ENCODE measurements around the gene PAX2. TPM values are rescaled to one million over a fixed set of nuclear protein-coding genes. Genes with fewer than 3 reads are reported as not detected.

Gene PAX2
- total and polyA plus RNA-seq, 2 donors from 2014 or later = 28.3 to 102 TPM

DNA sequence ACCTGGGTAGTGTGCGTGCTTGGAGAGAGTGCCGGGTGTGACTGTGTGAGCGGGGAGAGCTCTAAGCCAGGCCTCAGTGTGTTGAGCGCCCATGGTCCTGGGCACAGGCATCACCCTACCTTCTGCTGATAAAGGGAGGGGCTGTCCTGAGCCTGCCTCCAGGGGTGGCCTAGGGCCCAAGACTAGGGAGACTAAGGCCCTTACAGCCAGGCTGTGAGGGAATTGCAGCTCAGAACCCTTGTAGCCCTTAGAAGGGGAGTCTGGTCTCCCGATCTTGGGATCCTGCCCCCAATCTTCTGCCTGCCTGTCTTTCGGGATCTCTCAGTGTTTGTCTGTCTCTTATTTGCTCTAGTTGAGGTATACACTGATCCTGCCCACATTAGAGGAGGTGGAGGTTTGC, 41.2 kb downstream of the PAX2 start:
- Histone ChIP-seq H3K36me3 (ENCODE audit: control insufficient read depth in 2 of 3, insufficient read depth in 3 of 3, low read length in 3 of 3) (peaks cover 3 to 24% (median 9%) of the 10 kb centered on the region in 3 donors), H3K4me3 (ENCODE audit: low read length in 3 of 3) (no peak overlapping the region), H3K4me1 (ENCODE audit: control insufficient read depth in 2 of 3, insufficient read depth in 2 of 3, low read depth in 1 of 3, low read length in 3 of 3) (peaks cover 0 to 19% (median 10%) of the 10 kb centered on the region in 3 donors), H3K9me3 (ENCODE audit: control insufficient read depth in 2 of 3, insufficient read depth in 1 of 3, low read length in 3 of 3) (no peaks in the 10 kb centered on the region), H3K27me3 (ENCODE audit: control insufficient read depth, insufficient read depth, low read length) (no peaks in the 10 kb centered on the region), H3K27ac (ENCODE audit: low read depth in 2 of 2, low read length in 2 of 2) (no peak overlapping the region), H3K9ac (ENCODE audit: low read length in 3 of 3) (no peak overlapping the region)
- TF ChIP-seq, protein P1, sequence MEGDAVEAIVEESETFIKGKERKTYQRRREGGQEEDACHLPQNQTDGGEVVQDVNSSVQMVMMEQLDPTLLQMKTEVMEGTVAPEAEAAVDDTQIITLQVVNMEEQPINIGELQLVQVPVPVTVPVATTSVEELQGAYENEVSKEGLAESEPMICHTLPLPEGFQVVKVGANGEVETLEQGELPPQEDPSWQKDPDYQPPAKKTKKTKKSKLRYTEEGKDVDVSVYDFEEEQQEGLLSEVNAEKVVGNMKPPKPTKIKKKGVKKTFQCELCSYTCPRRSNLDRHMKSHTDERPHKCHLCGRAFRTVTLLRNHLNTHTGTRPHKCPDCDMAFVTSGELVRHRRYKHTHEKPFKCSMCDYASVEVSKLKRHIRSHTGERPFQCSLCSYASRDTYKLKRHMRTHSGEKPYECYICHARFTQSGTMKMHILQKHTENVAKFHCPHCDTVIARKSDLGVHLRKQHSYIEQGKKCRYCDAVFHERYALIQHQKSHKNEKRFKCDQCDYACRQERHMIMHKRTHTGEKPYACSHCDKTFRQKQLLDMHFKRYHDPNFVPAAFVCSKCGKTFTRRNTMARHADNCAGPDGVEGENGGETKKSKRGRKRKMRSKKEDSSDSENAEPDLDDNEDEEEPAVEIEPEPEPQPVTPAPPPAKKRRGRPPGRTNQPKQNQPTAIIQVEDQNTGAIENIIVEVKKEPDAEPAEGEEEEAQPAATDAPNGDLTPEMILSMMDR (IDR thresholded peaks at IDR 0.05; ENCODE audit: borderline replicate concordance, extremely low read depth, insufficient read depth) = no peak
- DNase-seq (no peak), FAIRE-seq (no peak)
- intact Hi-C loops (cut with DNase I) = no loop called here

DNA sequence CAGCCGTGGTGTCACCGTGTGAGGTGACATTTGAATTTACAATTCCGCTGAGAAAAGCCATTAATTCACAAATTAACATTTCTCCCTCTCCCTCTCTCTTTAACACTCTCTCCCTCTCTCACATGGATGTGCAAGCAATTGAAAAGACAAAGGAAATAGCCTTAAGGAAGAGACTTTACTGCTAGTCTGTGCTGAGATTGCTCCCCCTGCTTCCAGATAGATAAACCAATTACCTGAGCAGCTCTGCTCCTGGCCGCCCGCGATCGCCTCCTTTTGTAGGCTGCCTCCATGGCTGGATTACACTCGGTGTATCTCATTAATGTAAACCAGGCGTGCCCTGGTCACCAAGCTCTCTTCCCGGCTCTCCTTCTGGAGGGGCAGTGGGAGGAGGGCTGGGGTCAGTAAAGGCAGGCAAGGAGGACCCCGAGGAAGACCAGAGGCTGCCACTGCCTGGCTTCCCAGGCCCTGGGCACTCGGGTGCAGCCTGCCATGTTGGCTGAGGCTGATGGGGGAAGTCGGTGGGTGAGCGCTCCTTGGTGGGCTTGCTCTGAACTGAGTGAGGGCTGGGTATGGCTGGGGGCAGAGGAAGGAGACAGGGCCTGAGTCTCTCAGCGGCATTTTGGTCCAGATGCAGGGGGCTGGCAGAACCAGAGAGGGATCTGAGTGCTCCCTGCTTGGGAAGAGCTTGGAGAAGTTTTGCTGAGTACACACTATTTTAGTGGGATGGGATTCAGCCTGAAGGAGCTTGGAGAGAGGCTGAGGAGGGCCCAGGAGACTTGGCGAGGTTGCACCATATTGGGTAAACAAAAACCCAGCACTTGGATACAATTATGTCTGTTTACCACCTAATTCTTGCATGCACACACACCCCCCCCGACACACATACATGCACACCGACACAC, 42.9 kb downstream of the PAX2 start:
- peak in 1 of 5 donors; percentile 43 for DNase-seq
- Histone ChIP-seq H3K4me1 (ENCODE audit: control insufficient read depth in 2 of 3, insufficient read depth in 2 of 3, low read depth in 1 of 3, low read length in 3 of 3) (peaks cover 0 to 19% (median 10%) of the 10 kb centered on the region in 3 donors), H3K36me3 (ENCODE audit: control insufficient read depth in 2 of 3, insufficient read depth in 3 of 3, low read length in 3 of 3) (peaks cover 0 to 19% (median 12%) of the 10 kb centered on the region in 3 donors), H3K9me3 (ENCODE audit: control insufficient read depth in 2 of 3, insufficient read depth in 1 of 3, low read length in 3 of 3) (no peaks in the 10 kb centered on the region), H3K27me3 (ENCODE audit: control insufficient read depth, insufficient read depth, low read length) (no peaks in the 10 kb centered on the region), H3K9ac (ENCODE audit: low read length in 3 of 3) (no peak overlapping the region), H3K27ac (ENCODE audit: low read depth in 2 of 2, low read length in 2 of 2) (no peak overlapping the region), H3K4me3 (ENCODE audit: low read length in 3 of 3) (no peak overlapping the region)
- intact Hi-C loops (cut with DNase I) = no loop called here
- no peak for FAIRE-seq
- TF ChIP-seq, protein P1 (IDR thresholded peaks at IDR 0.05; ENCODE audit: borderline replicate concordance, extremely low read depth, insufficient read depth) = no peak

DNA sequence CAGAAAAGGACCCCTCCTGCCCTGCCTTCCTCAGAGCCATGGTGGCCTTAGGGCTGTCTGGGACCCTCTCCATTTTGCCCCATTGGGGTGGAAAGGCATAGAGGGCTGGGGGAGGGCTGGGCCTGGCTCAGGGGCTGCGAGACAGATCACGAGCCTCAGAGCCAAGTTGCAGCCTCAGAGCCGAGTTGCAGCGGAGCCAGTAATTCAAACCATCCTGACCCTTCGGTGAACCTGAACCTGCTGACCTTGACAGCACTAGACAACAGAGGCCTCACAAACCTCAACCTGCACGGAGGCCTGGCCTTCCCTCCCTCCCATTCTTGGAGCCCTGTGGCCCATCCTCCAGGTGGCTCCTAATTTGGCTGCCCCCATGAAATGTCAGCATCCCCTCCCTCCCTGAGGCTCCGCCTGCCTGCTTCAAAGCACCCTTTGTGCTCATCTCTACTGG, 45.4 kb downstream of the PAX2 start:
- intact Hi-C loops (cut with DNase I) = no loop called here
- TF ChIP-seq, protein P1 (IDR thresholded peaks at IDR 0.05; ENCODE audit: borderline replicate concordance, extremely low read depth, insufficient read depth) = no peak
- no peak for FAIRE-seq

More for the DNA sequence above, 45.4 kb downstream of the PAX2 start:
- peak in 3 of 5 donors; percentile 83 to 87 (median 83) for DNase-seq
- Histone ChIP-seq H3K9me3 (ENCODE audit: control insufficient read depth in 2 of 3, insufficient read depth in 1 of 3, low read length in 3 of 3) (no peaks in the 10 kb centered on the region), H3K4me3 (ENCODE audit: low read length in 3 of 3) (no peak overlapping the region), H3K27ac (ENCODE audit: low read depth in 2 of 2, low read length in 2 of 2) (no peak overlapping the region), H3K4me1 (ENCODE audit: control insufficient read depth in 2 of 3, insufficient read depth in 2 of 3, low read depth in 1 of 3, low read length in 3 of 3) (peaks cover 0 to 19% (median 10%) of the 10 kb centered on the region in 3 donors), H3K36me3 (ENCODE audit: control insufficient read depth in 2 of 3, insufficient read depth in 3 of 3, low read length in 3 of 3) (peaks cover 0 to 8% (median 5%) of the 10 kb centered on the region in 3 donors), H3K9ac (ENCODE audit: low read length in 3 of 3) (no peak overlapping the region), H3K27me3 (ENCODE audit: control insufficient read depth, insufficient read depth, low read length) (no peaks in the 10 kb centered on the region)
